H9 (cell line): ENCODE measurements around the gene PIAS2. TPM values are rescaled to one million over a fixed set of nuclear protein-coding genes. Genes with fewer than 3 reads are reported as not detected.

Experiments used
- DNase-seq: peaks from one replicate; pipeline ENCODE4 v3.0.0-alpha.2; 2017
- H2AFZ ChIP-seq: one replicate; pipeline ENCODE4 v1.6.1; 2013; ENCODE audit warnings: mild to moderate bottlenecking, low read length, control low read depth, moderate library complexity
- H2AK5ac ChIP-seq: 2 replicates; pipeline ENCODE4 v1.6.1; 2013; ENCODE audit warnings: low read length, control low read depth, mixed read lengths; ENCODE audit not compliant: insufficient read length
- H2BK120ac ChIP-seq: one replicate; pipeline ENCODE4 v1.6.1; 2013; ENCODE audit warnings: low read depth, mild to moderate bottlenecking, low read length, control low read depth, inconsistent platforms; ENCODE audit not compliant: poor library complexity, severe bottlenecking
- H2BK12ac ChIP-seq: 2 replicates; pipeline ENCODE4 v1.6.1; 2013; ENCODE audit warnings: low read length, control low read depth, mixed read lengths, low read depth; ENCODE audit not compliant: insufficient read length
- H2BK15ac ChIP-seq: 2 replicates; pipeline ENCODE4 v1.6.1; 2013; ENCODE audit warnings: low read depth, low read length, control low read depth
- H2BK20ac ChIP-seq: one replicate; pipeline ENCODE4 v1.6.1; 2013; ENCODE audit warnings: low read depth, mild to moderate bottlenecking, low read length, control low read depth, inconsistent platforms; ENCODE audit not compliant: poor library complexity, severe bottlenecking
- H2BK5ac ChIP-seq: 2 replicates; pipeline ENCODE4 v1.6.1; 2013; ENCODE audit warnings: low read length, control low read depth, mixed read lengths; ENCODE audit not compliant: insufficient read length
- H3K14ac ChIP-seq: 2 replicates; pipeline ENCODE4 v1.6.1; 2013; ENCODE audit warnings: low read length, control low read depth; ENCODE audit not compliant: insufficient read depth
- H3K18ac ChIP-seq: 2 replicates; pipeline ENCODE4 v1.6.1; 2013; ENCODE audit warnings: low read depth, mild to moderate bottlenecking, mixed read lengths, low read length, control low read depth; ENCODE audit not compliant: insufficient read length
- H3K23ac ChIP-seq: 2 replicates; pipeline ENCODE4 v1.6.1; 2013; ENCODE audit warnings: low read length, control low read depth, mixed read lengths, low read depth; ENCODE audit not compliant: insufficient read length
- H3K23me2 ChIP-seq: 2 replicates; pipeline ENCODE4 v1.6.1; 2013; ENCODE audit warnings: low read depth, mild to moderate bottlenecking, mixed read lengths, low read length, control low read depth; ENCODE audit not compliant: insufficient read length, poor library complexity, severe bottlenecking
- H3K27ac ChIP-seq: 2 replicates; pipeline ENCODE4 v1.5.1; 2013; ENCODE audit warnings: low read length, control low read depth, mixed read lengths, low read depth; ENCODE audit not compliant: insufficient read length
- H3K27me3 ChIP-seq: 2 replicates; pipeline ENCODE4 v1.6.1; 2013; ENCODE audit warnings: low read length, control low read depth, inconsistent platforms; ENCODE audit not compliant: insufficient read depth
- H3K4ac ChIP-seq: 2 replicates; pipeline ENCODE4 v1.6.1; 2013; ENCODE audit warnings: low read depth, mild to moderate bottlenecking, control low read depth, inconsistent platforms, low read length, moderate library complexity
- H3K4me1 ChIP-seq: 2 replicates; pipeline ENCODE4 v1.6.1; 2013; ENCODE audit warnings: low read length, control low read depth, inconsistent platforms; ENCODE audit not compliant: insufficient read depth
- H3K4me2 ChIP-seq: 2 replicates; pipeline ENCODE4 v1.6.1; 2013; ENCODE audit warnings: low read length, control low read depth, mixed read lengths; ENCODE audit not compliant: insufficient read length, insufficient read depth
- H3K56ac ChIP-seq: 2 replicates; pipeline ENCODE4 v1.6.1; 2013; ENCODE audit warnings: low read depth, mild to moderate bottlenecking, mixed read lengths, low read length, control low read depth; ENCODE audit not compliant: insufficient read length
- H3K79me1 ChIP-seq: 2 replicates; pipeline ENCODE4 v1.6.1; 2013; ENCODE audit warnings: low read depth, mild to moderate bottlenecking, moderate library complexity, low read length, control low read depth, inconsistent platforms; ENCODE audit not compliant: insufficient read depth, poor library complexity, severe bottlenecking
- H3K79me2 ChIP-seq: 2 replicates; pipeline ENCODE4 v1.6.1; 2013; ENCODE audit warnings: low read length, control low read depth, inconsistent platforms; ENCODE audit not compliant: insufficient read depth
- H3K9ac ChIP-seq: 2 replicates; pipeline ENCODE4 v1.6.1; 2013; ENCODE audit warnings: low read length, control low read depth, mixed read lengths; ENCODE audit not compliant: insufficient read length; ENCODE audit errors: extremely low read depth
- H3K9me3 ChIP-seq: one replicate; pipeline ENCODE4 v1.6.1; 2013; ENCODE audit warnings: low read depth, low read length, inconsistent platforms; ENCODE audit not compliant: control insufficient read depth
- H3T11ph ChIP-seq: one replicate; pipeline ENCODE4 v1.6.1; 2013; ENCODE audit warnings: mild to moderate bottlenecking, low read length, control low read depth, inconsistent platforms
- H4K20me1 ChIP-seq: one replicate; pipeline ENCODE4 v1.6.1; 2013; ENCODE audit not compliant: control insufficient read depth, insufficient read length, insufficient read depth
- H4K5ac ChIP-seq: 2 replicates; pipeline ENCODE4 v1.6.1; 2013; ENCODE audit warnings: low read depth, mild to moderate bottlenecking, mixed read lengths, low read length, control low read depth; ENCODE audit not compliant: insufficient read length
- H4K8ac ChIP-seq: replicated peaks from 2 replicates; pipeline ENCODE4 v1.6.1; 2013; ENCODE audit warnings: low read length, control low read depth, mixed read lengths, low read depth; ENCODE audit not compliant: insufficient read length
- H4K91ac ChIP-seq: 2 replicates; pipeline ENCODE4 v1.6.1; 2013; ENCODE audit warnings: low read depth, mild to moderate bottlenecking, moderate library complexity, mixed read lengths, low read length, control low read depth; ENCODE audit not compliant: insufficient read length
- H3K27ac Mint-ChIP-seq, 3 experiments: 2 replicates in 2 of 3; 3 replicates in 1 of 3; pipeline ENCODE4 v1.8.0; 2020 to 2021; ENCODE audit warnings: mixed read lengths in 3 of 3, mild to moderate bottlenecking in 1 of 3, moderate library complexity in 1 of 3
- H3K27me3 Mint-ChIP-seq: 2 replicates; pipeline ENCODE4 v1.8.0; 2021; ENCODE audit warnings: low read depth, mild to moderate bottlenecking, moderate library complexity, mixed read lengths
- H3K36me3 Mint-ChIP-seq, 3 experiments: 2 replicates in 2 of 3; 3 replicates in 1 of 3; pipeline ENCODE4 v1.8.0; 2020 to 2021; ENCODE audit warnings: low read depth in 3 of 3, mixed read lengths in 3 of 3; ENCODE audit not compliant: insufficient read depth in 1 of 3
- H3K4me1 Mint-ChIP-seq, 2 experiments: 2 replicates each; pipeline ENCODE4 v1.8.0; 2020; ENCODE audit warnings: mixed read lengths in 2 of 2
- H3K4me3 Mint-ChIP-seq, 2 experiments: 2 replicates in 1 of 2; 3 replicates in 1 of 2; pipeline ENCODE4 v1.8.0; 2020 to 2021; ENCODE audit warnings: mild to moderate bottlenecking in 2 of 2, mixed read lengths in 2 of 2, moderate library complexity in 1 of 2
- H3K9me3 Mint-ChIP-seq, 2 experiments: 2 replicates in 1 of 2; 3 replicates in 1 of 2; pipeline ENCODE4 v1.8.0; 2020; ENCODE audit warnings: mild to moderate bottlenecking in 2 of 2, mixed read lengths in 2 of 2, moderate library complexity in 1 of 2
- WGBS: extraction: QIAGEN DNeasy Blood & Tissue Kit; methylation state at CpG from one replicate; pipeline ENCODE4 v1.1.7; 2013; ENCODE audit warnings: missing lambda C conversion rate, low lambda C conversion rate, mixed read lengths; ENCODE audit not compliant: insufficient read length; ENCODE audit errors: extremely low coverage; 5-methylcytosine and 5-hydroxymethylcytosine counted together
- total RNA-seq: library from RNA; stranded (reverse); gene quantifications from 2 replicates; pipeline ENCODE4 v1.2.1, GENCODE V29; 2021
- TF ChIP-seq, protein P1 (sequence below): fragments of 200-600 bp; sonication (generic); conservative IDR thresholded peaks from 3 replicates; pipeline ENCODE4 v1.8.0; 2021; ENCODE audit warnings: antibody characterized with exemption, mild to moderate bottlenecking

PIAS2 gene
- total RNA-seq, 1 experiment from 2014 or later = 58.4 TPM

- H3K9me3 ChIP-seq = no peaks in the 10 kb centered on the region
- H4K91ac ChIP-seq = no peak overlapping the region
- peaks cover 3% of the 10 kb centered on the region for H3K79me1 ChIP-seq
- TF ChIP-seq, protein P1, sequence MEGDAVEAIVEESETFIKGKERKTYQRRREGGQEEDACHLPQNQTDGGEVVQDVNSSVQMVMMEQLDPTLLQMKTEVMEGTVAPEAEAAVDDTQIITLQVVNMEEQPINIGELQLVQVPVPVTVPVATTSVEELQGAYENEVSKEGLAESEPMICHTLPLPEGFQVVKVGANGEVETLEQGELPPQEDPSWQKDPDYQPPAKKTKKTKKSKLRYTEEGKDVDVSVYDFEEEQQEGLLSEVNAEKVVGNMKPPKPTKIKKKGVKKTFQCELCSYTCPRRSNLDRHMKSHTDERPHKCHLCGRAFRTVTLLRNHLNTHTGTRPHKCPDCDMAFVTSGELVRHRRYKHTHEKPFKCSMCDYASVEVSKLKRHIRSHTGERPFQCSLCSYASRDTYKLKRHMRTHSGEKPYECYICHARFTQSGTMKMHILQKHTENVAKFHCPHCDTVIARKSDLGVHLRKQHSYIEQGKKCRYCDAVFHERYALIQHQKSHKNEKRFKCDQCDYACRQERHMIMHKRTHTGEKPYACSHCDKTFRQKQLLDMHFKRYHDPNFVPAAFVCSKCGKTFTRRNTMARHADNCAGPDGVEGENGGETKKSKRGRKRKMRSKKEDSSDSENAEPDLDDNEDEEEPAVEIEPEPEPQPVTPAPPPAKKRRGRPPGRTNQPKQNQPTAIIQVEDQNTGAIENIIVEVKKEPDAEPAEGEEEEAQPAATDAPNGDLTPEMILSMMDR = no peak
- Mint-ChIP-seq H3K27me3 (no peaks in the 10 kb centered on the region), H3K4me1 (peaks cover 48 to 49% of the 10 kb centered on the region in 2 experiments), H3K9me3 (no peaks in the 10 kb centered on the region), H3K27ac (peak overlapping the region; percentile 98 to 99 (median 98)), H3K4me3 (peak overlapping the region; percentile 74 to 90), H3K36me3 (0 out of 7 replicates have a peak, but pooled peaks cover 0 to 2% (median 0%) of the 10 kb centered on the region in 3 experiments)
- H3K27me3 ChIP-seq = no peaks in the 10 kb centered on the region
- peaks cover 4% of the 10 kb centered on the region for H3K4me1 ChIP-seq
- H2BK15ac ChIP-seq = no peak overlapping the region
- H3K23ac ChIP-seq = no peak overlapping the region
- H2BK20ac ChIP-seq = no peak overlapping the region
- H3K18ac ChIP-seq = peak overlapping the region; percentile 55
- H3T11ph ChIP-seq = no peak overlapping the region
- H4K8ac ChIP-seq = no peak overlapping the region
- peaks cover 11% of the 10 kb centered on the region for H3K23me2 ChIP-seq
- H3K9ac ChIP-seq = peak overlapping the region; percentile 73
- no peak overlapping the region for H2BK12ac ChIP-seq
- no CpG with 5 or more reads among the region's 33 CpGs for WGBS
- H2AFZ ChIP-seq = no peak overlapping the region
- no peaks in the 10 kb centered on the region for H4K20me1 ChIP-seq
- H3K4me2 ChIP-seq = peak overlapping the region; percentile 80
- H3K27ac ChIP-seq = peak overlapping the region; percentile 64
- peaks cover 16% of the 10 kb centered on the region; the same call in 1 of the 2 replicates for H3K79me2 ChIP-seq
- H2AK5ac ChIP-seq = no peak overlapping the region
- no peak overlapping the region for H4K5ac ChIP-seq
- H2BK120ac ChIP-seq = peak overlapping the region; percentile 80
- H3K56ac ChIP-seq = no peak overlapping the region
- peak; percentile 85 for DNase-seq
- no peak overlapping the region for H2BK5ac ChIP-seq
- no peak overlapping the region; the same call in 1 of the 2 replicates for H3K4ac ChIP-seq
- H3K14ac ChIP-seq = peak overlapping the region; percentile 62; the same call in 1 of the 2 replicates
Measured at GRCh38 chr18:46917803-46918600, 695 bp upstream of the PIAS2 start.
